K562 (cell line): ENCODE measurements around the gene NMUR1.

Source experiments
- ATF1 ChIP-seq, 2 experiments: fragments of 450-650 bp in 1 of 2; IDR thresholded peaks; 2 replicates each; pipeline ENCODE4 v1.6.1; 2016; ENCODE audit warnings: missing compliant biosample characterization in 1 of 2, missing genetic modification characterization in 1 of 2
- GTF2F1 ChIP-seq: IDR thresholded peaks from 2 replicates; pipeline ENCODE4 v1.6.1; 2011; ENCODE audit warnings: low read depth, low read length, improper control_type of control experiment
- MYBL2 ChIP-seq, 2 experiments: fragments of 450-650 bp in 1 of 2; sonication (generic) in 1 of 2; formaldehyde crosslinking in 1 of 2; IDR thresholded peaks; 2 replicates each; pipeline versions ENCODE4 v1.6.1 to v1.8.1; 2017 to 2022; ENCODE audit warnings: borderline replicate concordance in 1 of 2, inconsistent platforms in 1 of 2, low read depth in 1 of 2, mild to moderate bottlenecking in 1 of 2, missing genetic modification reagents in 1 of 2, moderate library complexity in 1 of 2
- POLR2AphosphoS2 ChIP-seq: IDR thresholded peaks from 2 replicates; pipeline ENCODE4 v1.6.1; 2012; ENCODE audit warnings: low read length, improper control_type of control experiment
- SMAD2 ChIP-seq: fragments of 150-350 bp; IDR thresholded peaks from 2 replicates; pipeline ENCODE4 v1.6.1; 2014; ENCODE audit warnings: low read depth, mild to moderate bottlenecking, low read length
- TF ChIP-seq, protein P1 (sequence below): sonication (generic); formaldehyde crosslinking; IDR thresholded peaks from 2 replicates; pipeline ENCODE4 v1.9.0; 2022; ENCODE audit warnings: mild to moderate bottlenecking, missing genetic modification reagents
- TF ChIP-seq, protein P2 (sequence below): sonication (generic); formaldehyde crosslinking; IDR thresholded peaks from 2 replicates; pipeline ENCODE4 v1.9.0; 2022; ENCODE audit warnings: mild to moderate bottlenecking, missing genetic modification reagents

DNA sequence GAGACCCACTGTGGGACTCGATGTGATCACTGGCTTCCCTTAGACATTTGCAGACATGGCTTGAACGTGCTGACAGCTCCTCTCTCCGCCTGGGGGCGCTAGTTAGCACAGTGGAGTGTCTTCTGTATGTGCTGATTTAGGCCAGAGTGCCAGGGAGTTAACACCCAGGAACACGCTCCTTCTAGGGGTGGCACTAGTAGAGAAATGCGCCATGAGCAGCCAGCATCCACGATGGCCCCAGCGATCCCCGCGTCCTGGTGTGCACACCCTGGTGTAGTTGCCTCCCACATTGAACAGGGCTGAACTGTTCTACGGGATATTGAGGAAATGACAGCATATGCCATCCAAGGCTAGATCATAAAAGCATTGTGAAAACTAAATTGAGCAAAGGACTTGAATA lies 11.4 kb upstream of the NMUR1 start:
- TF ChIP-seq MYBL2 (IDR thresholded peaks at IDR 0.05; ENCODE audit: low read depth) (no peak), MYBL2 (CRISPR knock-in tag; IDR thresholded peaks at IDR 0.05; ENCODE audit: borderline replicate concordance) (no peak), SMAD2 (no peak), ATF1 (CRISPR knock-in tag; IDR thresholded peaks at IDR 0.05) (no peak), ATF1 (tag; IDR thresholded peaks at IDR 0.05) (no peak), GTF2F1 (no peak), POLR2AphosphoS2 (no peak)
- TF ChIP-seq, protein P1, sequence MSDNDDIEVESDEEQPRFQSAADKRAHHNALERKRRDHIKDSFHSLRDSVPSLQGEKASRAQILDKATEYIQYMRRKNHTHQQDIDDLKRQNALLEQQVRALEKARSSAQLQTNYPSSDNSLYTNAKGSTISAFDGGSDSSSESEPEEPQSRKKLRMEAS (CRISPR knock-in tag), result no peak
- TF ChIP-seq, protein P2, sequence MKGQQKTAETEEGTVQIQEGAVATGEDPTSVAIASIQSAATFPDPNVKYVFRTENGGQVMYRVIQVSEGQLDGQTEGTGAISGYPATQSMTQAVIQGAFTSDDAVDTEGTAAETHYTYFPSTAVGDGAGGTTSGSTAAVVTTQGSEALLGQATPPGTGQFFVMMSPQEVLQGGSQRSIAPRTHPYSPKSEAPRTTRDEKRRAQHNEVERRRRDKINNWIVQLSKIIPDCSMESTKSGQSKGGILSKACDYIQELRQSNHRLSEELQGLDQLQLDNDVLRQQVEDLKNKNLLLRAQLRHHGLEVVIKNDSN (CRISPR knock-in tag), result no peak
